GM21515 (cell line): Measurements from ENCODE around the gene SCAMP2.
"Not testable (repeated sequence)": the region's sequence is repeated elsewhere in the genome, so short reads cannot be mapped to it uniquely, and the experiment has no call there.

ENCODE experiments used
- ATAC-seq: cut with Tn5 transposase; IDR thresholded peaks from one replicate; pipeline ENCODE4 v1.9.1; 2021; ENCODE audit not compliant: unreplicated experiment

Gene SCAMP2

DNA sequence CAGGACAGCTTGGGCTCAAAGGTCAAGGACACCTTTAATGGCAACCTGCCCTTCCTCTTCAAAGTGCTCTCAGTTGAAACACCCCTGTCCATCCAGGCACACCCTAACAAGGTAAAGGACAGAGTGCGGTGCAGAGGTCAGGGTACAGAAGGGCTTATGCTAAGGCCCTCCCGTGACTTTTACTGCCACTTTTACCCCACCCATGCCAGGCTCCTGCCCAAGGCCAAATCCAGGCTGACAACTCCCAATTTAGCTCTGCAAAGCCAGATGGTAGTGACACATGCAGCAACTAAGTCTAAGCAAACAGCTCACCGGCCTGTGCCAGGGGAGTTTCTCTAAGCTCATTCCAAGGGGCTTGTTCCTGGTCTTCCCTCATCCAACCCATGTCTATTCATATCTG lies 18.3 kb upstream of the SCAMP2 start:
- ATAC-seq = no peak

DNA sequence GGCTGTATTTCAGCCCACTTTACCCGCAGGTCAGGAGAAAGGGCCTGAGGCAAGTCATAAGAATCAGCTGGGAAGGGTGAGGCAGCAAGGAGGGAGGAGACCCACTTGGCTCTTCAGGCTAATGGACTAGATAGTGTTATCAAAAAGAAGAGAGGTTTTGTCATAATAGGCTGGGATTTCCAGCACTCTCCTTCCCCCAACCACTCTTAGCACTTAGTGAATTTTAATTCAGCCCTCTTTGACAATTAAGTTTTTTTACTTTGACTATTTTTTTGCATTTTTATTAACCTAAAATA lies 17.4 kb upstream of the SCAMP2 start:
- no peak for ATAC-seq

DNA sequence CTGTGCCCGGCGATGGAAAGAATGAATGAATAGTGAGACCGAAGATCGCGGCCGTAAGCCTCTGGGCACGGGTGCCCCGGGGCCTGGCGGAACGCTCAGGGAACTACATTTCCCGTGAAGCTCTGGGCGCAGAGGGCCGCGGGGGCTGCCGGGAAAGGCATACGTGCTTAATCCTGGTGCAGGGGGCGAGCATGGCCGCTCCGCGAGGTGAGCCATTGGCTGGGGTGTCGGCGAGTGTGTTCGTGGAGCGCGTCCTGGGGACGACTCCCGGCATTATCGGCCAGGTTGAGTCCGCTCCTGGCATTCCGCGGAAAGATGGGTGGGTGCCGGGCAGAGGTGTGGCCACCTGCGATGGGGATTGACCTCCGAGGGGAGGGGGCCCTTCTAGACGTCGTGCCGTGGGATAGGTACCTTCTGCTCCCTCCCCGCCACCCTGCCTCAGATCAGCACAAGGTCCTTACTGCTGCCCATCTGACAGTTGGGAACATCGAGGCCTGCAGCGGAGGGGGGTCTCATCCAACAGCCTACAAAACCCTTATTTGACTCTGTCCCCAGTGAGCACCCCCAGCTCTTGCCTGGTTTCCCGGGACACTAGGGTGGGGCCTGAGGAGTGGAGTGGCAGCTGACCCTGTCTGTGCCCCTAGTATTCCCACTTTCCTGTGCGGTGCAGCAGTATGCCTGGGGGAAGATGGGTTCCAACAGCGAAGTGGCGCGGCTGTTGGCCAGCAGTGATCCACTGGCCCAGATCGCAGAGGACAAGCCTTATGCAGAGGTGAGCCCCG lies 16.9 kb upstream of the SCAMP2 start, which contains the start of gene MPI:
Gene MPI, plus strand, starts transcription at position 160 of the 782 bp plus-strand sequence. Its CDS starts 32 bp downstream, at position 192.
- peak; percentile 89 for ATAC-seq

DNA sequence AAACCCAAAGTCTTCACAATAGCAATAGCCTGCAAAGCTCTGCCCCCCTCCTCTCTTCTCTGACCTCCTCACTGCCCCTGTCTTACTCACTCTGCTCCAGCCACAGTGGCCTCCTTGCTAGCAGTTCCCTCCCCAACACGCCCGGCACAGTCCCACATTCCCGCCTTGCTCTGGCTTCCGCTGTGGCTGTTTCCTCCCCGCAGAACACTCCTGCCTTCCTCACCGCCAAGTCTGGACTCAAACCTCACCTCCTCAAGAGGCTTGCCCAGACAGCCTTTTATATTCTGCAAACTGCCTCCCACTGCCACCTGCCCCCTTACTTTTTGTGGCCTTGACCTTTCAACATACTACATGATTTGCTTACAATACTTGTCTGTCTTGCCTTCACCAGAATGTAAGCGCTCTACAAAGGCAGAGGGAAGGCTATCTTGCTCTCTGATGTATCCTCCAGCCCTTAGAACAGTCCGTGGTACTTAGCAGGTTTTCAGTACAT lies 16.3 kb upstream of the SCAMP2 start:
- ATAC-seq = peak; percentile 20

DNA sequence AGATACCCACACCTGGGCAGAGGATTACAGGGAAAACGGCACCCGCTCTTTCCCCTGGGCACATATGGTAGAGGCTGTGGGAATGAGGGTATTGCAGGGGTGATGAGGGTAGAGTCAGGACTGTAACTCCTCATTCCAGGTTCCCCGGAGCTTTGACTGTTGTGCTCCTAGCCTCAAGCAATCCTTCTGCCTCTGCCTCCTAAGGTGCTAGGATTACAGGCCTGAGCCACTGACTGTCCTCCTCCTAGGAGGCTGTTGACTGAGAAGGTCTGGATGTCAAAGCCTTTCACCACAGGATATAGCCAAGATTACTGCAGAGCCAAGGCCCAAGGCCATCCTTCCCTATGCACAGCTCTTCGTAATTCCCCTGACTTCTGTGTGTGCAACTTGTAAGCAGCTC lies 15.6 kb upstream of the SCAMP2 start:
- no peak for ATAC-seq

DNA sequence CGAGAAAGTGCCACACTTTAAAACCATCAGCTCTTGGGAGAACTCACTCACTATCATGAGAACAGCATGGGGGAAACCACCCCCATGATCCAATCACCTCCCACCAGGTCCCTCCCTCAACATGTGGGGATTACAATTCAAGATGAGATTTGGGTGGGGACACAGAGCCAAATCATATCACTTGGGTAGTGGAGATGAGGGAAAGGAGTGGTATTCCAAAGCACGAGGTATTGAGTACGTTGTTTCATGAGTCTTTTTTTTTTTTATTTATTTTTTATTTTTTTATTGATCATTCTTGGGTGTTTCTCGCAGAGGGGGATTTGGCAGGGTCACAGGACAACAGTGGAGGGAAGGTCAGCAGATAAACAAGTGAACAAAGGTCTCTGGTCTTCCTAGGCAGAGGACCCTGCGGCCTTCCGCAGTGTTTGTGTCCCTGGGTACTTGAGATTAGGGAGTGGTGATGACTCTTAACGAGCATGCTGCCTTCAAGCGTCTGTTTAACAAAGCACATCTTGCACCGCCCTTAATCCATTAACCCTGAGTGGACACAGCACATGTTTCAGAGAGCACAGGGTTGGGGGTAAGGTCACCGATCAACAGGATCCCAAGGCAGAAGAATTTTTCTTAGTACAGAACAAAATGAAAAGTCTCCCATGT lies 14.5 kb upstream of the SCAMP2 start:
- not testable (repeated sequence) for ATAC-seq

DNA sequence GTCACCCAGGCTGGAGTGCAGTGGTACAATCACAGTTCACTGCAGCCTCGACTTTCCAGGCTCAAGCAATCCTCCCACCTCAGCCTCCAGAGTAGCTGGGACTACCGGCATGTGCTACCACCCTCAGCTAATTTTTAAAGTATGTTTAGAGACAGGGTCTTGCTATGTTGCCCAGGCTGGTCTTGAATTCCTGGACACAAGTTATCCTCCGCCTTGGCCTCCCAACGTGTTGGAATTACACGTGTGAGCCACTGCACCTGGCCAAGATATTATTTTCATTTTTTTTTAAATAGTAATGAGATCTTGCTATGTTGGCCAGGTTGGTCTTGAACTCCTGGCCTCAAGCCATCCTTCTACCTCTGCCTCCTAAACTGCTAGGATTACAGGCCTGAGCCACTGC lies 12.3 kb upstream of the SCAMP2 start:
- ATAC-seq = no peak

DNA sequence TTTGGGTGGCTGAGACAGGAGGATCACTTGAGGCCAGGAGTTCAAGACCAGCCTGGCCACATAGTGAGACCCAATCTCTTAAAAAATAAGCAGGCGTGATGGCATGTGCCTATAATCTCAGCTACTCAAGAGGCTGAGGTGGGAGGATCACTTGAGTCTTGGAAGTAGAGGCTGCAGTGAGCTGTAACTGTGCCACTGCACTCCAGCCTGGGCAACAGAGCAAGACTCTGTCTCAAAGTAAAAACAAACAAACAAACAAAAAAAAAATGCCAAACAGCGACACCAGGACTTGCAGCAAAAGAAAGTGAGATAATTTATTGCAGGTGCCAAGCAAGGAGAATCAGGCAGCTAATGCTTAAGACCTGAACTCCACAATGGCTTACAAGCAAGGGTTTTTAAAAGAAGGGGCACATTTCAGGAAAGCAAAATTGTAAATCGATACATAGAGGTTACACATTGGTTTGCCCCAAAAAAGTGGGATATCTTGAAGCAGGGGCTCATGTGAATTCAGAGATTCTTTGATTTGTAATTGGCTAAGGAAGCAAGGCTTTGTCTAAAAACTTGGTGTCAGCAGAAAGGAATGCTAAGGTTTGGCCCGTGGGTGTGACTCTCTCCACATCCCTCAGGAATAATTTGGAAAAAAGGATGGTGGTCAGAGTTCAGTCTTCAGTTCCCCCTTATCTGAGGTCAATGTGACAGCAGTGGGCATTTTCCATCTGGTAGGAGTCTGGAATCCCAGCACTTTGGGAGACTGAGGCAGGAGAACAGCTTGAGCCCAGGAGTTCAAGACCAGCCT lies 11.5 kb upstream of the SCAMP2 start:
- no peak for ATAC-seq

DNA sequence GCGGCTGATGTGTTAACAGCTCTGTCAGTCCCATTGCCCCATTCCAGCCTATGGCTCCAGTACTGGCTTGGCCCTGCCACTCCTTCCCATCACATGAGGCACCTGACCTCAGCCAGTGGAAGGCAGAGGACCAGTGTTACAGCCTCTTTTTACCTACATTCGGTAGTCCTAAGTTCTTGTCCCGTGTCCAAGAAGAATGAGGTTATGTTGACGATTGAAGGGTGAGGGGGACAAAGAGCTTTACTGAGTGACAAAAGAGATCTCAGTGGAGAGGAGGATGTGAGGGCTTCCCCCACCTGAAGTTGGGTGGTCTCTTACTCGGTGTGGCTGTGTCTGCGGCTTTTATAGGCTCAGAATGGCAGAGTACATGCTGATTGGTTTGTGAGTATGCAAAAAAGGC lies 9.4 kb upstream of the SCAMP2 start:
- ATAC-seq = no peak

DNA sequence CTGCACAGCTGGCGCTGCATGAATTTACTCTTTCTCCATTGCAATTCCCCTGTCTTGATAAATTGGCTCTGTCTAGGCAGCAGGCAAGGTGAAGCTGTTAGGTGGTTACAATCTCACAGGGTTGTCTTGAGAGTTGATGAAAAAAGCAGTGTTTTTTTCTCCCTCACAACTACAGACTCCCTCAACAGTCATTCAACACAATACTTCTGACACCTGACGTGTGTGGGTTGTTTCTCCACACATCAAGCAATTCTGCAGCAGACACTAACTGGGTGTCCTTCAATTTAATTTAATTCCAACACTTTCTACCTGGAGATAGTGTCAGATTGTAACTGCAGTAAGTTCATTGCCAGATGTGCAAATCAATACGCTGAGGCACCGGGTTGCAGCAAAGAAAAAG lies 5.1 kb upstream of the SCAMP2 start:
- ATAC-seq = no peak

DNA sequence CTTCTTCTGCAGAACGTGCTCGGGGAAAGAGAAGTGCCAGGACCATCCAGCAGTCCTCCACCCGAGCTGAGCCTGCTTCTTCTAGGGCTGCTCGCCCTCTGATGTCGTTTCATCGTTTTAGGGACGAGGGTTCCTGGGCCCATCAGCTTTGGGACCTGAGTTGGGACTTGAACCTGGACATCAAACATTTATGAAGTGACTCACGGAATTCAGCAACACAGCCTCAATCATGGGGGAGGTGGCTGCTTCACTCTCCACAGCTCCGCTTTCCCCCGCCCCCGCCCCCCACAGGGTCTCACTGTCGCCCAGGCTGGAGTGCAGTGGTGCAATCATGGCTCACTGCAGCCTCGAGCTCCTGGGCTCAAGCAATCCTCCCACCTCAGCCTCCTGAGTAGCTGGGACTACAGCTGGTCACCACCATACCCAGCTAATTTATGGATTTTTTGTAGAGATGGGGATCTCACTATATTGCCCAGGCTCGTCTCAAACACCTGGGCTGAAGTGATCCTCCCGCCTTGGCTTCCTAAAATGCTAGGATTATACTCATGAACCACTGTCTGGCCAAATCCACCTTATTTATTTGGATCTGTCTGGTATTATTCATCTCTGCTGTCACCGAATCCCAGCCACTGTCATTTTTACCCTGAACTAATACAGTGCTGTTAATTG lies 725 bp upstream of the SCAMP2 start:
- no peak for ATAC-seq

DNA sequence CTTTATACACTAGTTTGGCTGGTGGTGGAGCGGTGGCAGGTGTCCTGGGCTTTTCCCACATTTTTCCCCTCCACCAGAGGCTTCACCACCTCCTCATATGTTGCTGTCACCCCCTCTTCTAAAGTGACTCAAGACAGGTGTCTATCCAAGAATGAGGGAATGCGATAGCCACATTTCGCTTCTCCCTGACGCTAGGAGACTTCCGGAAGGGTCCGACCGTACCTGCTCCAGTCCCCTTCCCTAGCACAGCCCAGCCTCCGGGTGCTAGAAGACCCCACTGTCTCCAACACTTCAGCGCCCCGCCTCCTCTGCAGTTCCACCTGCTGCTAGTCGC lies 496 bp downstream of the SCAMP2 start:
- ATAC-seq = no peak

DNA sequence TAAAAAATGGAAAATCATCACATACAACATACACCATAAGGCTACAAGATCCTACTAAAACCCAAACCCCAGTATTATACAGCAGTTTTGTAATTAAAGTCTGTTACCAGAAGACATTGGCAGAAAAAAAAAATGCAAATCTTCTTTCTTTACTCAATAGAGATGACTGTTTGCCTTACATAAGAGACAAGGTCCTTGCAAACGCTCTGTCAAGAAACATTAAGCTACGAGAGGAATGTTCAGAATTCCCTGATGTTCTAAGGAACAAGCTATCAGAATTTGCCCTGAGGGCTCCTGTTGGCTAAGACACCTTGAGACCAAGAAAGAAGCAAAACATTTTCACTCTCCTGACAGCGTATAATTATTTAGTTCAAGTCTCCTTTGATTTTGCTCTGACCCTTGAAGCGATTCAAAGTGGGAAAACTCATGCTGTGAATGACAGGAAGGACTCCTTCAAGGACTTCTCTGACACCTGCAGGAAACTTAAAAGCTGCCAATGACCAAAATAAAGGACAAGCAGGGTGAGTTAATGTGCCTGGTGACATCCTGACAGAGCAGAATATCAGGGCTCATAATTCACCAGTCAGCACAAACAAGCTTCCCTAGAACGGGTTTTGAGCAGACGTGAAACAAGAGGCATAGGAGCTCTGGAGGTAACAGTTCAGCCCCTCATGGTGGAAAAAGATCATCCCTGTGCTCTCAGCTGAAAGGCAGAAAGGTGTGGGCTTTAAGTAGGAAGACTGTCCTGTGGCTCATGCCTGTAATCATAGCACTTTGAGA lies 2.5 kb downstream of the SCAMP2 start:
- no peak for ATAC-seq

DNA sequence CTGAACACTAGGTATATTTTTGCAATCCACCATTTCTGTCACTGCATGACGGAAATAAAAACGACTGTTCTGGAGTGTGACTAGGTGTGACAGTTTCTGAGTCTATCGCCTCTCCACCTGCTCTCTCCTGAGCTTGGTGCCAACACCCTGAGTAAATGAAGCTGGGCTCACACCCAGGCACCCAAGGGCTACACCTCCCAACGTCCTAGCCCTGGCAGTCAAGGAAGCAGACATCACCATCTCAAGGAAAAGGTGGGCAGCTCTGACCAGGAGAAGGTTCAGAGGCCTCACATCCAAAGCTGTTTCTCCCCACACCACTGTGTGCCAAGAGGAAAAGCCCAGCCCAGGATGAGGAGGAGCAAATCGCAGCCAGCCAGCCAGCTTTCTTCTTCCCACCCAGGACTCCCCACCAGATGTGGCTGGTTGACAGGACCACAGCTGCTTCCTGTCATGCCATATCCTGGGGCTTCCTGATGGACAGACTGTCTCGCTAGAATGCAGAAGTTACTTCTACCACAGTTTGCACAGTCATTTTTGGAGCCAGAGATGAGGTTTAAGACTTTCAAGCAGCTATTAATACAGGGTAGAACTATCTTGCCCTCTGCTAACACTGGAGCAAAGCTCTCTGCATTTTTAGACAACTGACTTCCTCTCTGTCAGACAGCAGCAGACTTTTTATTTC lies 3.3 kb downstream of the SCAMP2 start:
- peak; percentile 57 for ATAC-seq

DNA sequence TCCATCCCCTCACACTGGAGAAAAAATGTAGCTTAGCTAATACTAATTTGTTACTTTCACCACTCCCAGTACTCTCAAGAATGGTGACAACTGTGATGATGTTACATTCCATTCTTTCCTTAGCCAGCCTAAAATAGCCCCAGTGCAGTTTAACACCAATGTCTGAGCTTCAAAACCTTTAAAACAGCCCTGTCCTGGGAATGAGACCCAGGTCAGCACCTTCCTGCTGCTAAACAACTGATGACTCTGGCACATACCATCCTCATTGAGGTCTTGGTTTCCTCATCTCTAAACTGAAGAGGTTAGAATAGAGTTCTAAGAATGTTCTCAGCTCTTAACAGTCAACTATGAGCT lies 3.8 kb downstream of the SCAMP2 start:
- no peak for ATAC-seq

DNA sequence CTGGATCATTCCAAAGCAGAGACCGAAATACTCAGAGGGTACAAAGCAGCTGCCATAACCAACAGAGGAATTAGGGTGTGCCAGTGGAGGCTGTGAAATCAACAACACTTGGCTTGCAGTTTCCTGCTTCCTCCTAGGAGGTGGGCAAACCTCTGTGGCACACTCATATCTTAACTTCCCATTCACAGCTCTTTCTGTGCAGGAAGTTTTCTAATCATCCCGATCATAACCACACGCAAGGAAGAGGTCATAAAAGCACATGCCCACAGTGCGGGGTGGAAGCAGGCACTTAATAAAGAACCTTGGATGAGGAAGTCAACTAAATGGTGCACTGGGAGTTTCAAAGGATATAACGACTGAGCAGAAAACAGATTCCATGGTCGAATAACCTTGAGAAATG lies 5.1 kb downstream of the SCAMP2 start:
- ATAC-seq = no peak

DNA sequence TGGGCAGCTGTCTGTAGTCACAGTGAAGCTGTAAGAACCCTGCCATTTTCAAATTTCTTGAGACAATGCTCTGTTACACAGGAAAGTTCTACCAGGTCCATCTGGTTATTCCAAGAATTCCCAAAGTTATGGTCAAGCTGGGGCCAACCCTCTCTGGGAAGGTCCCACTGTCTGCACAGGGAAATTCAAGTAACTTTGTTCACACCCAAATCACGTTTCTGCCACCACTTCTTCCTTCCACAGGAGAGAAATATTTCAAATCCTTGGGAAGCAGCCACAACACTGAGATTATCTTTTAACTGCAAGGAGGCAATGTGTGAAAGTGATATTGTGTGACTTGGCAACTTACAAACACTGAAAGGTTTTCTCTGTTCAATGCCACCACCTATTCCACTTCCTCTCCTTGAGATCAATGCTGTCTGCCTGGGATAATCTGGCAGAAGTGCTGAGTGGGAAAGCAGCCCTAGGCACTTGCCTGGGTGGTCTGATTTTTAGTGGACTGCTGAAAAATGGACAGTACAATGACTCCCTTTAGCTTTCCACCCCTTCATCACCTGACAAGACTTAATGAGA lies 5.6 kb downstream of the SCAMP2 start:
- no peak for ATAC-seq

DNA sequence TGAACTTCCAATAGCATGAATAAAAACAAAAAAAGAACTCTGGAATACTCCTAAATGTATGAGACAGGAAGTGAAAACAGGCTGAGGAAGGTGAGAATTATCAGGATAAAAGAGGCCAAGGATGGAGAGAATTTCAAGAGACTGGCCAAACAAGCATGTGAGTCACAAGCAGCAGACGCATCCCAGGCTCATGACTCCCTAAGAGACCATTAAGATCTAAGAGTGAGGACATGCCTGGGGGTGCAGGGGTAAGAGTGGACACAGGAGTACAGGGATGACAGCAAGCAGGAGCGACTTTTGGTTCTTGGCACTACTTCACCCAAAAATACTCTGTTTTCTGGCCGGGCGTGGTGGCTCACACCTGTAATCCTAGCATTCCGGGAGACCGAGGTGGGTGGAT lies 7.1 kb downstream of the SCAMP2 start:
- no peak for ATAC-seq

DNA sequence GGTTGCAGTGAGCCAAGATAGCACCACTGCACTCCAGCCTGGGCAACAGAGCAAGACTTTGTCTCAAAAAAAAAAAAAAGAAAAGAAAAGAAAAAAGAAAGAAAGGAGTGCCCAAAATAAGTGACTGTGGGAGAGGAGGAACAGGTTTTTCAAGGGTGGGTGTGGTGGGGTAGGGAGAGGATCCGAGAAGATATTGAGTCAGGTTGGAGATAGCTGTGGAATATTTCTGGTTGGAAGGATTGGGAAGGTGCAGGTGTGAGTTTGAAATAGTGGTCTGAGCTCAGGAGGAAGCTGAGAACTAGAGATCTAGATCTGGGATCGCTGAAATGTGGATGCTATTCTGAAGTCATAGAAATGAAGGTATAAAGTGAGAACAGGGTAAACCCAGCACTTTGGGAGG lies 7.8 kb downstream of the SCAMP2 start:
- no peak for ATAC-seq

DNA sequence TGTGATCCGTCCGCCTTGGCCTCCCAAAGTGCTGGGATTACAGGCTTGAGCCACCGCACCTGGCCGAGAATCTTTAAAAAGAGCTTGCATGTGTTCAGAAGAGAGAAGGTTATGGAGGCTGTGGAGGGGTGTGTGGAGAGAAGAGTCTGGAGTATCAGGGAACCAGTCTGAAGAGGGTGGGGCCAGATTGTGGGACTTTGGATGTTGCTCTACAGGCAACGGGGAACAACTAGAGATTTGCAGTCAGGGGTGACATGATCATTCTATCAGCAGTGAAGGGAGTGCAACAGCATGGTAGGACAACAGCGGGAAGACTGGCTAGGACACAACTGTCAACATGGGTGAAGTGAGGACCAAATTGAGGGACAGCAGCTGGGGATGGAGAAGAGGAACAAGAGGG lies 8.9 kb downstream of the SCAMP2 start:
- no peak for ATAC-seq
